GM12872 (cell line): Measurements from ENCODE around the gene PARVB.

ENCODE experiments used
- CTCF ChIP-seq: IDR thresholded peaks from 3 replicates; pipeline ENCODE4 v1.5.1; 2011; ENCODE audit warnings: low read depth, mild to moderate bottlenecking, low read length, moderate library complexity; ENCODE audit not compliant: insufficient read depth

PARVB gene

GRCh38 chr22:44109416-44109815 lies 85.3 kb downstream of the PARVB start:
- TF ChIP-seq CTCF = no peak

- no peak for TF ChIP-seq CTCF
Observed at GRCh38 chr22:44111562-44112155, 87.6 kb downstream of the PARVB start.

- TF ChIP-seq CTCF = no peak
Observed at GRCh38 chr22:44112191-44112590, 88.1 kb downstream of the PARVB start.

- no peak for TF ChIP-seq CTCF
Observed at GRCh38 chr22:44116331-44116730, 92.2 kb downstream of the PARVB start.

GRCh38 chr22:44116755-44117684 lies 92.9 kb downstream of the PARVB start:
- TF ChIP-seq CTCF = no peak

- TF ChIP-seq CTCF = no peak
Observed at GRCh38 chr22:44117746-44118145, 93.6 kb downstream of the PARVB start.

GRCh38 chr22:44118645-44119315 lies 94.7 kb downstream of the PARVB start:
- TF ChIP-seq CTCF = no peak
